CD14-positive monocyte (primary cell): ENCODE measurements around the gene CASP14. TPM values are rescaled to one million over a fixed set of nuclear protein-coding genes. Genes with fewer than 3 reads are reported as not detected.

Experiments used
- DNase-seq, 3 donors: peaks; one replicate each; pipeline ENCODE4 v3.0.0-alpha.2; 2011 to 2022
- H2AFZ ChIP-seq: 2 replicates; pipeline ENCODE4 v1.6.0; 2012; ENCODE audit warnings: mild to moderate bottlenecking, low read depth, low read length, inconsistent platforms; ENCODE audit not compliant: insufficient read depth, poor library complexity, severe bottlenecking
- H3K27ac ChIP-seq, 2 donors: 1 replicate in 1 of 2; 2 replicates in 1 of 2; pipeline ENCODE4 v1.5.1; 2012 to 2013; ENCODE audit warnings: low read length in 2 of 2, control low read depth in 1 of 2, inconsistent platforms in 1 of 2, low read depth in 1 of 2, mild to moderate bottlenecking in 1 of 2
- H3K27me3 ChIP-seq, 2 donors: one replicate each; pipeline versions ENCODE4 v1.6.0 to v1.6.1; 2011 to 2013; ENCODE audit warnings: low read length in 2 of 2; ENCODE audit not compliant: control insufficient read depth in 2 of 2, insufficient read depth in 2 of 2
- H3K36me3 ChIP-seq, 2 donors: replicated peaks in 1 of 2; 1 replicate in 1 of 2; 2 replicates in 1 of 2; pipeline versions ENCODE4 v1.5.1 to v1.6.1; 2012 to 2013; ENCODE audit warnings: low read length in 2 of 2, control low read depth in 1 of 2, inconsistent platforms in 1 of 2, mild to moderate bottlenecking in 1 of 2; ENCODE audit not compliant: insufficient read depth in 2 of 2, control insufficient read depth in 1 of 2
- H3K4me1 ChIP-seq, 2 donors: 1 replicate in 1 of 2; 2 replicates in 1 of 2; pipeline versions ENCODE4 v1.5.1 to v1.6.1; 2012 to 2013; ENCODE audit warnings: low read length in 2 of 2, control low read depth in 1 of 2, inconsistent platforms in 1 of 2, mild to moderate bottlenecking in 1 of 2, moderate library complexity in 1 of 2; ENCODE audit not compliant: insufficient read depth in 2 of 2, control insufficient read depth in 1 of 2
- H3K4me2 ChIP-seq: replicated peaks from 2 replicates; pipeline ENCODE3; 2012; ENCODE audit warnings: low read length, moderate library complexity, mild to moderate bottlenecking; ENCODE audit not compliant: poor library complexity, severe bottlenecking; ENCODE audit errors: extremely low read depth
- H3K4me3 ChIP-seq, 3 experiments: fragments of 200-600 bp in 1 of 3; sonication (generic) in 1 of 3; replicated peaks in 1 of 3; 1 replicate in 2 of 3; 2 replicates in 1 of 3; pipeline ENCODE4 v1.5.1; 2011 to 2013; ENCODE audit warnings: low read length in 3 of 3, mild to moderate bottlenecking in 3 of 3, control low read depth in 2 of 3, low read depth in 2 of 3, inconsistent platforms in 1 of 3, moderate library complexity in 1 of 3
- H3K79me2 ChIP-seq: 2 replicates; pipeline ENCODE4 v1.6.0; 2012; ENCODE audit warnings: mild to moderate bottlenecking, control low read depth, inconsistent platforms, low read length, moderate library complexity; ENCODE audit not compliant: insufficient read depth
- H3K9ac ChIP-seq: 2 replicates; pipeline ENCODE4 v1.6.0; 2017; ENCODE audit warnings: low read length, mild to moderate bottlenecking; ENCODE audit not compliant: insufficient read depth, poor library complexity, severe bottlenecking
- H3K9me3 ChIP-seq, 2 donors: replicated peaks in 1 of 2; 1 replicate in 1 of 2; 2 replicates in 1 of 2; pipeline versions ENCODE4 v1.5.1 to v1.6.1; 2012 to 2013; ENCODE audit warnings: low read length in 2 of 2, control low read depth in 1 of 2; ENCODE audit not compliant: control insufficient read depth in 1 of 2, insufficient read depth in 1 of 2
- H4K20me1 ChIP-seq: 2 replicates; pipeline ENCODE4 v1.6.0; 2012; ENCODE audit warnings: mild to moderate bottlenecking, low read length, control low read depth, moderate library complexity; ENCODE audit not compliant: insufficient read depth
- H3K27ac Mint-ChIP-seq, 7 donors: one replicate each; pipeline ENCODE4 v1.8.0; 2020; ENCODE audit warnings: mild to moderate bottlenecking in 7 of 7, mixed read lengths in 7 of 7, moderate library complexity in 6 of 7, inconsistent platforms in 2 of 7
- H3K27me3 Mint-ChIP-seq, 3 donors: one replicate each; pipeline ENCODE4 v1.8.0; 2021 to 2022; ENCODE audit warnings: low read depth in 3 of 3, mild to moderate bottlenecking in 3 of 3, mixed read lengths in 3 of 3, moderate library complexity in 3 of 3, inconsistent platforms in 1 of 3
- H3K36me3 Mint-ChIP-seq, 2 donors: one replicate each; pipeline ENCODE4 v1.8.0; 2020; ENCODE audit warnings: mixed read lengths in 2 of 2, inconsistent platforms in 1 of 2, mild to moderate bottlenecking in 1 of 2
- H3K4me1 Mint-ChIP-seq: one replicate; pipeline ENCODE4 v1.8.0; 2020; ENCODE audit warnings: mild to moderate bottlenecking, mixed read lengths
- H3K4me3 Mint-ChIP-seq, 2 donors: one replicate each; pipeline ENCODE4 v1.8.0; 2020; ENCODE audit warnings: mild to moderate bottlenecking in 2 of 2, mixed read lengths in 2 of 2, moderate library complexity in 1 of 2
- H3K9me3 Mint-ChIP-seq, 7 donors: one replicate each; pipeline ENCODE4 v1.8.0; 2020 to 2022; ENCODE audit warnings: mixed read lengths in 7 of 7, mild to moderate bottlenecking in 6 of 7, moderate library complexity in 6 of 7, inconsistent platforms in 2 of 7
- CTCF ChIP-seq: fragments of 200-600 bp; IDR thresholded peaks from one replicate; pipeline ENCODE4 v1.8.0; 2022; ENCODE audit warnings: antibody characterized with exemption, mild to moderate bottlenecking
- WGBS: methylation state at CpG from one replicate; pipeline ENCODE4 v1.1.5; 2013; ENCODE audit warnings: missing lambda C conversion rate; ENCODE audit not compliant: insufficient coverage; 5-methylcytosine and 5-hydroxymethylcytosine counted together
- intact Hi-C, 2 donors: fragments of 100-400 bp; cut with micrococcal nuclease; formaldehyde crosslinking; loops; one replicate each; pipeline versions ENCODE4 v1.15.0 to v1.15.1; 2023
- polyA plus RNA-seq, 3 donors: library from polyadenylated mRNA; depleted of rRNA in 1 of 3; unstranded in 2 of 3; stranded (reverse) in 1 of 3; fragments of 300-500 nt in 2 of 3; fragments of >200 nt in 1 of 3; fragmentation: Illumina TruSeq in 2 of 3; gene quantifications; 1 replicate in 2 of 3; 2 replicates in 1 of 3; pipeline ENCODE4 v1.2.3, GENCODE V29; 2012 to 2021

Gene CASP14
- polyA plus RNA-seq, 3 donors: not detected

GRCh38 chr19:15021286-15022007 is 27.8 kb upstream of the CASP14 start:
- Histone ChIP-seq H3K27ac (no peak overlapping the region), H3K27me3 (no peaks in the 10 kb centered on the region), H4K20me1 (no peaks in the 10 kb centered on the region), H2AFZ (no peak overlapping the region), H3K9ac (no peak overlapping the region), H3K4me2 (no peak overlapping the region), H3K36me3 (no peaks in the 10 kb centered on the region), H3K9me3 (no peaks in the 10 kb centered on the region), H3K79me2 (no peaks in the 10 kb centered on the region), H3K4me3 (no peak overlapping the region), H3K4me1 (no peaks in the 10 kb centered on the region)
- no peaks in the 10 kb centered on the region for H3K4me1 Mint-ChIP-seq
- peaks cover 4 to 16% (median 11%) of the 10 kb centered on the region in 3 donors for H3K27me3 Mint-ChIP-seq
- H3K9me3 Mint-ChIP-seq: peaks cover 0 to 1% (median 0%) of the 10 kb centered on the region in 7 donors
- no peak overlapping the region for H3K27ac Mint-ChIP-seq
- no peak overlapping the region for H3K4me3 Mint-ChIP-seq
- TF ChIP-seq CTCF: no peak
- 88% methylated on average over 42 of the region's 45 CpGs for WGBS
- no peak for DNase-seq
- H3K36me3 Mint-ChIP-seq: no peaks in the 10 kb centered on the region
- intact Hi-C loops: no loop called here

- Histone ChIP-seq H3K79me2 (no peaks in the 10 kb centered on the region), H4K20me1 (no peaks in the 10 kb centered on the region), H3K27ac (no peak overlapping the region), H3K36me3 (no peaks in the 10 kb centered on the region), H3K9me3 (no peaks in the 10 kb centered on the region), H3K4me1 (no peaks in the 10 kb centered on the region), H3K9ac (no peak overlapping the region), H3K27me3 (no peaks in the 10 kb centered on the region), H3K4me3 (no peak overlapping the region), H2AFZ (no peak overlapping the region), H3K4me2 (no peak overlapping the region)
- H3K4me3 Mint-ChIP-seq: no peak overlapping the region
- WGBS: 41% methylated on average over 27 of the region's 31 CpGs
- H3K4me1 Mint-ChIP-seq: no peaks in the 10 kb centered on the region
- no peak for DNase-seq
- H3K9me3 Mint-ChIP-seq: peaks cover 0 to 1% (median 0%) of the 10 kb centered on the region in 7 donors
- intact Hi-C loops: no loop called here
- TF ChIP-seq CTCF: no peak
- H3K36me3 Mint-ChIP-seq: no peaks in the 10 kb centered on the region
- H3K27ac Mint-ChIP-seq: no peak overlapping the region
- H3K27me3 Mint-ChIP-seq: peaks cover 5 to 19% (median 11%) of the 10 kb centered on the region in 3 donors
Observed at GRCh38 chr19:15022752-15023151, 26.5 kb upstream of the CASP14 start.
